HCT116 (cell line): ENCODE measurements around the gene CAPN13. TPM values are rescaled to one million over a fixed set of nuclear protein-coding genes. Genes with fewer than 3 reads are reported as not detected.

Experiments
- ATAC-seq: fragments of 200-7000 bp; cut with Tn5 transposase; 2 replicates; pipeline ENCODE4 v1.9.1; 2020; ENCODE audit warnings: mild to moderate bottlenecking, moderate library complexity
- BruUV-seq: library from RNA; stranded (reverse); fragments of 400-500 nt; replicated peaks from 2 replicates; lab custom pipeline; 2021; lab: Mats Ljungman, UMichigan
- CTCF ChIA-PET: fragments of 300-600 bp; sonication (Branson Sonifier 250); formaldehyde crosslinking; loops from one replicate; lab custom pipeline; 2021; ENCODE audit warnings: antibody characterized with exemption; lab: Charles Lee
- POLR2A ChIA-PET: fragments of 300-600, 350-600 bp; sonication (Branson Sonifier 250); formaldehyde crosslinking; loops from one replicate; lab custom pipeline; 2021; ENCODE audit warnings: antibody characterized with exemption; lab: Charles Lee
- RAD21 ChIA-PET, 2 experiments: fragments of 300-600 bp; sonication (Branson Sonifier 250); formaldehyde crosslinking; loops; one replicate each; lab custom pipeline; 2023; ENCODE audit warnings: low total read pairs in 2 of 2; ENCODE audit not compliant: uncharacterized antibody in 2 of 2, unreplicated experiment in 2 of 2, low non-redundant PET in 1 of 2; lab: Charles Lee
- DNase-seq: peaks from one replicate; pipeline ENCODE4 v3.0.0-alpha.2; 2010; ENCODE audit warnings: low read depth, low spot score
- H2AFZ ChIP-seq: fragments of 200-600 bp; shearing (Covaris generic), sonication (generic); 2 replicates; pipeline ENCODE4 v1.6.1; 2017; ENCODE audit warnings: low read depth, mixed run types, mixed read lengths, antibody characterized with exemption, low read length; ENCODE audit not compliant: poor library complexity, severe bottlenecking
- H3K27ac ChIP-seq: 2 replicates; pipeline ENCODE4 v1.5.1; 2012; ENCODE audit warnings: low read depth, low read length
- H3K27me3 ChIP-seq: fragments of 200-600 bp; sonication (generic); 2 replicates; pipeline ENCODE4 v1.6.1; 2016; ENCODE audit warnings: mixed run types, low read length, mixed read lengths; ENCODE audit not compliant: insufficient read depth
- H3K36me3 ChIP-seq, 2 experiments: fragments of 200-500 bp in 1 of 2; fragments of 200-600 bp in 1 of 2; sonication (Bioruptor generic) in 1 of 2; sonication (generic) in 1 of 2; 2 replicates each; pipeline versions ENCODE4 v1.5.1 to v1.6.1; 2014 to 2016; ENCODE audit warnings: low read length in 2 of 2, inconsistent platforms in 1 of 2, mixed read lengths in 1 of 2, mixed run types in 1 of 2; ENCODE audit not compliant: insufficient read depth in 2 of 2, control insufficient read depth in 1 of 2
- H3K4me1 ChIP-seq, 2 experiments: fragments of 200-600 bp in 1 of 2; sonication (generic) in 1 of 2; 2 replicates each; pipeline versions ENCODE4 v1.5.1 to v1.6.1; 2012 to 2017; ENCODE audit warnings: low read length in 2 of 2, inconsistent platforms in 1 of 2, mild to moderate bottlenecking in 1 of 2, mixed read lengths in 1 of 2, mixed run types in 1 of 2, moderate library complexity in 1 of 2; ENCODE audit not compliant: insufficient read depth in 2 of 2, control insufficient read depth in 1 of 2
- H3K4me2 ChIP-seq: fragments of 200-600 bp; sonication (generic); 2 replicates; pipeline ENCODE4 v1.6.1; 2017; ENCODE audit warnings: mixed run types, low read length, mixed read lengths
- H3K4me3 ChIP-seq, 2 experiments: fragments of 200-600 bp in 1 of 2; sonication (generic) in 1 of 2; replicated peaks in 1 of 2; 2 replicates each; pipeline ENCODE4 v1.5.1; 2011 to 2016; ENCODE audit warnings: low read length in 2 of 2, control low read depth in 1 of 2, low read depth in 1 of 2, mild to moderate bottlenecking in 1 of 2, mixed read lengths in 1 of 2, mixed run types in 1 of 2
- H3K79me2 ChIP-seq: fragments of 200-600 bp; sonication (generic); 2 replicates; pipeline ENCODE4 v1.6.1; 2017; ENCODE audit warnings: mild to moderate bottlenecking, mixed run types, low read length, moderate library complexity, mixed read lengths; ENCODE audit not compliant: insufficient read depth
- H3K9ac ChIP-seq: fragments of 200-600 bp; sonication (generic); 2 replicates; pipeline ENCODE4 v1.6.1; 2016; ENCODE audit warnings: low read length, mixed read lengths
- H3K9me2 ChIP-seq: fragments of 200-600 bp; sonication (generic), shearing (Covaris generic); 2 replicates; pipeline ENCODE4 v1.6.1; 2017; ENCODE audit warnings: mixed run types, mild to moderate bottlenecking, moderate library complexity; ENCODE audit not compliant: insufficient read depth
- H3K9me3 ChIP-seq, 2 experiments: fragments of 200-500 bp in 1 of 2; fragments of 200-600 bp in 1 of 2; sonication (Bioruptor generic) in 1 of 2; sonication (generic) in 1 of 2; 2 replicates each; pipeline ENCODE4 v1.6.1; 2014 to 2017; ENCODE audit warnings: low read length in 2 of 2, mixed read lengths in 2 of 2, inconsistent platforms in 1 of 2, low read depth in 1 of 2, mild to moderate bottlenecking in 1 of 2, mixed run types in 1 of 2, moderate library complexity in 1 of 2; ENCODE audit not compliant: control insufficient read depth in 1 of 2, insufficient read depth in 1 of 2
- H4K20me1 ChIP-seq: fragments of 200-600 bp; sonication (generic), shearing (Covaris generic); 2 replicates; pipeline ENCODE4 v1.6.1; 2017; ENCODE audit warnings: mixed run types, mild to moderate bottlenecking, moderate library complexity; ENCODE audit not compliant: insufficient read depth
- ATF3 ChIP-seq: IDR thresholded peaks from 2 replicates; pipeline ENCODE4 v1.6.1; 2012
- CBX3 ChIP-seq: IDR thresholded peaks from 2 replicates; pipeline ENCODE4 v1.6.1; 2012; ENCODE audit warnings: low read depth
- CEBPB ChIP-seq: IDR thresholded peaks from 2 replicates; pipeline ENCODE4 v1.6.1; 2012; ENCODE audit warnings: low read depth
- EGR1 ChIP-seq: IDR thresholded peaks from 2 replicates; pipeline ENCODE4 v1.6.1; 2012; ENCODE audit warnings: low read depth
- EZH2 ChIP-seq: fragments of 200-600 bp; sonication (generic); IDR thresholded peaks from 2 replicates; pipeline ENCODE4 v1.6.1; 2017; ENCODE audit warnings: antibody characterized with exemption, mixed run types
- POLR2AphosphoS5 ChIP-seq: IDR thresholded peaks from 2 replicates; pipeline ENCODE4 v1.6.1; 2011; ENCODE audit warnings: mild to moderate bottlenecking, low read depth, low read length, moderate library complexity
- REST ChIP-seq: IDR thresholded peaks from 2 replicates; pipeline ENCODE4 v1.6.1; 2012; ENCODE audit warnings: low read depth
- SRF ChIP-seq: IDR thresholded peaks from 2 replicates; pipeline ENCODE4 v1.6.1; 2012; ENCODE audit warnings: low read depth
- TCF7L2 ChIP-seq: IDR thresholded peaks from 2 replicates; pipeline ENCODE4 v1.7.0; 2011; ENCODE audit warnings: borderline replicate concordance, inconsistent platforms; ENCODE audit not compliant: insufficient read depth, insufficient read length; ENCODE audit errors: extremely low read depth
- YY1 ChIP-seq: IDR thresholded peaks from 2 replicates; pipeline ENCODE4 v1.6.1; 2011; ENCODE audit warnings: low read length, low read depth, moderate library complexity, mild to moderate bottlenecking; ENCODE audit not compliant: insufficient replicate concordance; ENCODE audit errors: extremely low read depth
- ZBTB33 ChIP-seq: IDR thresholded peaks from 2 replicates; pipeline ENCODE4 v1.6.1; 2011; ENCODE audit warnings: mild to moderate bottlenecking, low read length, moderate library complexity; ENCODE audit not compliant: insufficient replicate concordance; ENCODE audit errors: extremely low read depth
- ZFX ChIP-seq: fragments of 450-650 bp; IDR thresholded peaks from 2 replicates; pipeline ENCODE4 v1.6.1; 2017
- ZNF274 ChIP-seq: fragments of 200-500 bp; sonication (Bioruptor generic); IDR thresholded peaks from 2 replicates; pipeline ENCODE4 v1.6.1; 2014; ENCODE audit warnings: mild to moderate bottlenecking, low read depth, low read length, inconsistent platforms
- intact Hi-C: fragments of 100-400 bp; cut with micrococcal nuclease; formaldehyde crosslinking; loops from 2 replicates; pipeline ENCODE4 v1.10.0; 2022
- total RNA-seq: library from RNA; stranded (reverse); gene quantifications from one replicate; pipeline ENCODE4 v1.2.1, GENCODE V29; 2021; ENCODE audit not compliant: unreplicated experiment

Gene CAPN13
- total RNA-seq, 1 experiment from 2014 or later = 0.25 TPM

DNA sequence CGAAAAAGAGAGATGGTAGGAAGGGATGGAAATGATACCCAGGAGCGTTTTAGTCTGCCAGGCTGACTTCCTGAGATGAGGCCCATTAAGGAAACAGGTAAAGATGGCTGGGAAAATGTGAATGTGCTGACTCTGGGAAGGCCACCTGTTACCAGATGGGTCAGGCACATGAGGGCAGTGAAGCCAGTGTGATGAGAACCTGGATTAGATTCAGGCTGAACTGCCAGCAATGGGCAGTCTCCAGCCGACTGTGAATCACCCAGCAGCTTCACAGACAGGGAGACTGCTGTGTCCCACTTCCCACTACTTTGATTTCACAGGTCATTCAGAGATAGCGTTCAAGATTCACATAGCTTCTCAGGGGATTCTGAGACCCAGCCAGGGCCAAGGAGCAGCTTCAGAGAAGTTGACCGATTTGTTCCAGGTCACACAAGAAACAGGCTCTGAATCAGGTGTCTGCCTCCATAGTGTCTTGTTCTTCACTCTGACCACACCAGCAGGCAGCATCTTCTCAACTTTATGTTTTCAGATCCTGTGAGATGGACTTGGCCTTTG is 26.4 kb downstream of the CAPN13 start:
- no peak for DNase-seq
- ChIA-PET RAD21 (no interaction called here), CTCF (no interaction called here), POLR2A (no interaction called here)
- Histone ChIP-seq H3K4me1 (no peaks in the 10 kb centered on the region), H3K27ac (no peak overlapping the region), H3K9ac (no peak overlapping the region), H3K9me2 (no peaks in the 10 kb centered on the region), H3K9me3 (no peaks in the 10 kb centered on the region), H3K79me2 (no peaks in the 10 kb centered on the region), H3K4me3 (no peak overlapping the region), H3K36me3 (no peaks in the 10 kb centered on the region), H3K4me2 (no peak overlapping the region), H2AFZ (no peak overlapping the region), H4K20me1 (no peaks in the 10 kb centered on the region; the same call in 1 of the 2 replicates), H3K27me3 (peaks cover 17% of the 10 kb centered on the region; the same call in 1 of the 2 replicates)
- TF ChIP-seq CBX3 (no peak), ZFX (no peak), TCF7L2 (no peak), EZH2 (no peak), EGR1 (no peak), CEBPB (no peak), SRF (no peak), POLR2AphosphoS5 (no peak), ATF3 (no peak), ZNF274 (no peak), REST (no peak), YY1 (no peak), ZBTB33 (no peak)
- intact Hi-C loops = no loop called here
- BruUV-seq = no TSS peak
- ATAC-seq = no peak
